A673 (cell line): ENCODE measurements around the gene KBTBD6. TPM values are rescaled to one million over a fixed set of nuclear protein-coding genes. Genes with fewer than 3 reads are reported as not detected.
"Not testable (repeated sequence)": the region's sequence is repeated elsewhere in the genome, so short reads cannot be mapped to it uniquely, and the experiment has no call there.

Experiments
- BruUV-seq: library from RNA; stranded (reverse); fragments of 400-500 nt; replicated peaks from 2 replicates; lab custom pipeline; 2021; lab: Mats Ljungman, UMichigan
- CTCF ChIA-PET: fragments of 300-600 bp; sonication (Branson Sonifier 250); formaldehyde crosslinking; loops from one replicate; lab custom pipeline; 2022; ENCODE audit warnings: antibody characterized with exemption; lab: Charles Lee
- POLR2A ChIA-PET: fragments of 300-600 bp; sonication (Branson Sonifier 250); formaldehyde crosslinking; loops from one replicate; lab custom pipeline; 2022; ENCODE audit warnings: antibody characterized with exemption; ENCODE audit not compliant: low non-redundant PET; lab: Charles Lee
- DNase-seq: peaks from one replicate; pipeline ENCODE4 v3.0.0-alpha.2; 2015; ENCODE audit warnings: low spot score
- H3K27ac ChIP-seq: fragments of 200-600 bp; sonication (generic); 2 replicates; pipeline ENCODE4 v1.5.1; 2016; ENCODE audit warnings: mixed run types, low read depth, mild to moderate bottlenecking, mixed read lengths, antibody characterized with exemption, low read length; ENCODE audit not compliant: poor library complexity, severe bottlenecking
- H3K27me3 ChIP-seq: fragments of 200-600 bp; sonication (generic); replicated peaks from 2 replicates; pipeline ENCODE4 v1.6.1; 2017; ENCODE audit warnings: mixed run types, low read depth, mild to moderate bottlenecking, mixed read lengths, antibody characterized with exemption, low read length; ENCODE audit not compliant: insufficient read depth, poor library complexity
- H3K36me3 ChIP-seq: fragments of 200-600 bp; sonication (generic); 2 replicates; pipeline ENCODE4 v1.6.1; 2016; ENCODE audit warnings: mixed run types, mild to moderate bottlenecking, mixed read lengths, antibody characterized with exemption, low read length; ENCODE audit not compliant: insufficient read depth, poor library complexity, severe bottlenecking
- H3K4me1 ChIP-seq: fragments of 200-600 bp; sonication (generic); 2 replicates; pipeline ENCODE4 v1.6.1; 2017; ENCODE audit warnings: mixed run types, mild to moderate bottlenecking, mixed read lengths, antibody characterized with exemption, low read length; ENCODE audit not compliant: insufficient read depth, poor library complexity, severe bottlenecking
- H3K4me3 ChIP-seq: fragments of 200-600 bp; sonication (generic); 2 replicates; pipeline ENCODE4 v1.5.1; 2016; ENCODE audit warnings: low read depth, mixed run types, mild to moderate bottlenecking, mixed read lengths, low read length; ENCODE audit not compliant: poor library complexity, severe bottlenecking
- H3K9me3 ChIP-seq: fragments of 200-600 bp; sonication (generic); 2 replicates; pipeline ENCODE4 v1.6.1; 2016; ENCODE audit warnings: mixed run types, low read depth, mild to moderate bottlenecking, mixed read lengths, antibody characterized with exemption, low read length; ENCODE audit not compliant: poor library complexity, severe bottlenecking
- EZH2 ChIP-seq: fragments of 200-600 bp; sonication (generic); IDR thresholded peaks from 2 replicates; pipeline ENCODE4 v1.6.1; 2017; ENCODE audit warnings: borderline replicate concordance, low read depth, mild to moderate bottlenecking, mixed read lengths, antibody characterized with exemption, low read length; ENCODE audit not compliant: poor library complexity, severe bottlenecking
- intact Hi-C: fragments of 100-400 bp; cut with micrococcal nuclease; formaldehyde crosslinking; loops from one replicate; pipeline ENCODE4 v1.10.0; 2022; ENCODE audit not compliant: unreplicated experiment
- total RNA-seq: library from RNA; stranded (reverse); gene quantifications from 2 replicates; pipeline ENCODE4 v1.2.3, GENCODE V29; 2021
- TF ChIP-seq, protein P1 (sequence below): fragments of 300-800, 200-600 bp; sonication (generic); conservative IDR thresholded peaks from 2 replicates; pipeline ENCODE4 v1.5.1; 2017; ENCODE audit warnings: low read depth, mild to moderate bottlenecking, antibody characterized with exemption, low read length, moderate library complexity, mixed read lengths

Gene KBTBD6
- total RNA-seq, 1 experiment from 2014 or later, result 15.7 TPM

DNA sequence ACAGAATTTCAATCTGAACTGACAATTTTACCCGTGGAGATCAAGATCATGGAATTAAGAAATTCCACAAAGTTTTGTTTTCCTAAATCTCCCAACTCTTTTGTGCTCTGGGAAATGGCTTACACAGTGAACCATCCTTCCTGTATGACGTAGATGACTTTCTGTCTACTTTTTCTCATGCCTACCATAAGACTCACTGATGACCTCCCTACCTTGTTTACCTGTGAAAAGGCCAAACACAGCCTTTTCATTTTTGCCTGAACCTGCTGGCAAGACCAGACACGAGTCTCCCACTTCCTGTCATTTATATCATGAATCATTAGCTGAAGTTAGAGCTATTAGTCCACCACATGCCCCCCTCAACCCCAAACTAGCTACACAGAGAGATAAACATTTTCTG, 4.6 kb upstream of the KBTBD6 start:
- Histone ChIP-seq H3K36me3 (no peaks in the 10 kb centered on the region), H3K4me3 (no peak overlapping the region), H3K27ac (no peak overlapping the region), H3K27me3 (no peaks in the 10 kb centered on the region), H3K4me1 (no peaks in the 10 kb centered on the region), H3K9me3 (no peaks in the 10 kb centered on the region)
- ChIA-PET CTCF (no interaction called here), POLR2A (no interaction called here)
- TF ChIP-seq, protein P1, sequence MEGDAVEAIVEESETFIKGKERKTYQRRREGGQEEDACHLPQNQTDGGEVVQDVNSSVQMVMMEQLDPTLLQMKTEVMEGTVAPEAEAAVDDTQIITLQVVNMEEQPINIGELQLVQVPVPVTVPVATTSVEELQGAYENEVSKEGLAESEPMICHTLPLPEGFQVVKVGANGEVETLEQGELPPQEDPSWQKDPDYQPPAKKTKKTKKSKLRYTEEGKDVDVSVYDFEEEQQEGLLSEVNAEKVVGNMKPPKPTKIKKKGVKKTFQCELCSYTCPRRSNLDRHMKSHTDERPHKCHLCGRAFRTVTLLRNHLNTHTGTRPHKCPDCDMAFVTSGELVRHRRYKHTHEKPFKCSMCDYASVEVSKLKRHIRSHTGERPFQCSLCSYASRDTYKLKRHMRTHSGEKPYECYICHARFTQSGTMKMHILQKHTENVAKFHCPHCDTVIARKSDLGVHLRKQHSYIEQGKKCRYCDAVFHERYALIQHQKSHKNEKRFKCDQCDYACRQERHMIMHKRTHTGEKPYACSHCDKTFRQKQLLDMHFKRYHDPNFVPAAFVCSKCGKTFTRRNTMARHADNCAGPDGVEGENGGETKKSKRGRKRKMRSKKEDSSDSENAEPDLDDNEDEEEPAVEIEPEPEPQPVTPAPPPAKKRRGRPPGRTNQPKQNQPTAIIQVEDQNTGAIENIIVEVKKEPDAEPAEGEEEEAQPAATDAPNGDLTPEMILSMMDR, result no peak
- TF ChIP-seq EZH2, result no peak
- BruUV-seq, result no TSS peak
- no peak for DNase-seq
- intact Hi-C loops, result no loop called here

DNA sequence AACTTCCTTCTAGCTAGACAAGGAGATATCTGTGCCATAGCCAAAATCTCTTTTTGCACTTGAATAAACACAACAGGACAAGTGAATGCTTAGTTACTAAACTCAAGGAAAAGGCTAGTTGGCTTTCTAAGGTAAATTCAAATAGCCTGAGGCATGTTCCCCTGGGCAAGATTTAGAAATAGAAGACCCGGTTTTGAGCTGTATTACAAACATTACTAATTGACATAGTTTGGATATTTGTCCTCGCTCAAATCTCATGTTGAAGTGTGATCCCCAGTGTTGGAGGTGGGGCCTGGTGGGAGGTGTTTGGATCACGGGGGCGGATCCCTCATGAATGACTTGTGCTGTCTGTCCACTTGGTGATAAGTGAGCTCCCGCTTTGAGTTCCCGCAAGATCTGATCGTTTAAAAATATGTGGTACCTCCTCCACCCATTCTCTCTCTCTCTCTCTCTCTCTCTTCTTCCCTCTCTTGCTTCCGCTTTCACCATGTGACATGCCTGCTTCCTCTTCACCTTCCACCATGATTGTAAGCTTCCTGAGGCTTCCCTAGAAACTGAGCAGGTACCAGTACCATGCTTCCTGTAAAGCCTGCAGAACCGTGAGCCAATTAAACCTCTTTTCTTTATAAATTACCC, 3.9 kb upstream of the KBTBD6 start:
- TF ChIP-seq, protein P1, result no peak
- TF ChIP-seq EZH2, result no peak
- ChIA-PET CTCF (no interaction called here), POLR2A (no interaction called here)
- DNase-seq, result no peak
- Histone ChIP-seq H3K4me1 (no peaks in the 10 kb centered on the region), H3K27ac (no peak overlapping the region), H3K36me3 (no peaks in the 10 kb centered on the region), H3K9me3 (no peaks in the 10 kb centered on the region), H3K27me3 (no peaks in the 10 kb centered on the region), H3K4me3 (no peak overlapping the region)
- no TSS peak for BruUV-seq
- intact Hi-C loops, result no loop called here

DNA sequence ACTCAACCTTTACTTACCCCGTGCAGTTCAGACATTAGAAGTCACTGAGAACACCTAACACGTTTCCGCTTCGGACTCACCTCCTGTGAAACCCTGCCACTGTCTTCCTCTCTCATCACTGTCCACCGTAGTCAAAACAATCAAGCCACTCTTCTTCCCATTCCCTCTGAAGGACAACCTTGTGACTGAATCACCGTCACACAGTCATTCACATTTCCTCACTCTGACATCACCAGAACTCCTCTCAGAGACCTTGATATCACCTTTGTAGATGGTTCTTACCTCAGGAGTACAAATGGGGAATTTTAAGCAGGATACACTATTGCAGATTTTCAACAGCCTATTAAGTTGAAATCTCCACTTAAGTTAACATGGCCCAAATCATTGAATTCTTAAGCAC, 1.3 kb upstream of the KBTBD6 start:
- Histone ChIP-seq H3K4me1 (peaks cover 4% of the 10 kb centered on the region), H3K9me3 (no peaks in the 10 kb centered on the region), H3K27ac (no peak overlapping the region), H3K36me3 (no peaks in the 10 kb centered on the region), H3K27me3 (no peaks in the 10 kb centered on the region), H3K4me3 (peak overlapping the region; percentile 61)
- POLR2A ChIA-PET, result no interaction called here
- CTCF ChIA-PET, result no interaction called here
- DNase-seq, result no peak
- intact Hi-C loops, result loop anchor here (1.0 to 5.0 kb wide), 2 partner anchors 60 to 72 kb away; partner anchors contain the start of genes KBTBD7 and WBP4
- TF ChIP-seq, protein P1, result no peak
- no TSS peak for BruUV-seq

DNA sequence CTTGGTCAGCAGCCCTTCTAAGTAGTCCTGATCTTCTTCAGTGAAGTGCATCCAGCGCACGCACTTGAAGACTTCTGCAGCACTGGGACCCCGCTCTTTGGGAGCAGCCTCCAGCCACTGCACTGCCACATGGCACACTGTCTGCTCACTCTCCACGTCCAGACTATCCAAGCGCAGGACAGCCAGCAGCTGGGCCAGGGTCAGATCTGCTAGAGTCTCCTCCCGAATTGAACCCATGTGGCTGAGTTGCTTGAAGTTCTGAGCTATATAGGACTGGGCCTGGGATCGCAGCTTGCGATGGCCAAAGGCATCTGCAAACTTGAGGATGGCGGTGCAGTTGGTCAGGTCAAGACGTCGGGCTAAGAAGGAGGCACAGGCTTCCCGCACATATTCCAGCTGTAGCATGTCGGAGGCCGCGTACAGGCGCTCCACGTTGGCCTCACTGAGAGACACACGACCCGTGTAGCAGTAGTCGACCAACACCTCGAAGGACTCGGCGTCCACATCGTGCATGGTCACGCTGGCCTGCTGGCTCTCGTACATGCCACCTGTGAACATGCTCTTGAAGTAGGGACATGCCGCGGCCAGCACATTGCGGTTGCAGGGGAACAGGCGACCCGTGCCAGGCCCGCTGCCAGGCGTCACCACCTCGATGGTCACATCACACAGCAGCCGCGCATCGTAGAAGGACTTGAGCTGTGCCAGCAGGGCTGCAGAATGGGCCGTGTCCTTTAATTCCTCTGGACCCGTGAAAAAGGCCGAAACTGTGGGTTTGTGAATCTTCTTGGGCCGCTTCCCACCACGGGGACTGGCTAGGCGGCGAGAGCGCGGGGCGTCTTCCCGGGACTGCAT, 716 bp downstream of the KBTBD6 start:
- POLR2A ChIA-PET, H3K4me1 ChIP-seq, DNase-seq, CTCF ChIA-PET, H3K36me3 ChIP-seq, H3K27me3 ChIP-seq, H3K9me3 ChIP-seq: not testable (repeated sequence)
- intact Hi-C loops, result loop anchor here (5.0 kb wide), 1 partner anchor 70 kb away; the partner anchor contains the start of gene WBP4
- peak overlapping the region; percentile 61 for H3K4me3 ChIP-seq
- peak overlapping the region; percentile 77 for H3K27ac ChIP-seq
- TSS peak; percentile 45 for BruUV-seq

DNA sequence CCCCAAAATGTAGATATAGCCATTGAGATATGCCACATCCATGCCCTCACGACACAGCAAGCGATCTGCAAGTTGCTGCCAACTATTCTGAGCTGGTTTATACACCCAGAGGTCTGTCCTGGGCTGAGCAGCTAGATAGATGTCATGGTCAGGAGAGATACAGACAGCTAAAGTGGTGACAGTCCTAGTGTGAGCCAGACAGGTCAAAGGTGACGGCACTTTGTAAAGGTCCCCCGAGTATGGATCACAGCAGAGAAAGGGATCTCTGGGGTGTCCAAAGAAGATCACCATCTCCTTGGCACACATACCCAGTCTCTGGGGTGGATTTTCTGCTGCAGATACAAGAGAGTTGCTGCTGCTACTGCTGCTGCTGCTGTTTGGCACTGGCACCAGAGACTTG, 1.4 kb downstream of the KBTBD6 start:
- H3K9me3 ChIP-seq, H3K36me3 ChIP-seq, H3K27me3 ChIP-seq, H3K27ac ChIP-seq, POLR2A ChIA-PET, H3K4me1 ChIP-seq, DNase-seq, BruUV-seq, CTCF ChIA-PET: not testable (repeated sequence)
- intact Hi-C loops, result loop anchor here (5.0 kb wide), 1 partner anchor 69 kb away; the partner anchor contains the start of gene WBP4
- H3K4me3 ChIP-seq, result peak overlapping the region; percentile 61
